Fibroblast of pulmonary artery (primary cell): Measurements from ENCODE around the gene PLSCR4.

Experiments
- DNase-seq: peaks from one replicate; pipeline ENCODE4 v3.0.0-alpha.2; 2010; ENCODE audit warnings: low read depth
- H3K4me3 ChIP-seq: replicated peaks from 2 replicates; pipeline ENCODE4 v1.5.1; 2011; ENCODE audit warnings: low read depth, mild to moderate bottlenecking, control low read depth, low read length, moderate library complexity
- CTCF ChIP-seq: IDR thresholded peaks from 2 replicates; pipeline ENCODE4 v1.5.1; 2011; ENCODE audit warnings: mild to moderate bottlenecking, control low read depth, low read length, inconsistent platforms; ENCODE audit errors: missing control alignments

Gene PLSCR4

GRCh38 chr3:146209371-146209770 is 41.5 kb downstream of the PLSCR4 start:
- no peak for TF ChIP-seq CTCF
- H3K4me3 ChIP-seq: no peak overlapping the region
- no peak for DNase-seq

- no peak for DNase-seq
- no peak overlapping the region for H3K4me3 ChIP-seq
- TF ChIP-seq CTCF: no peak
Measured at GRCh38 chr3:146203776-146204175, 47.1 kb downstream of the PLSCR4 start.

GRCh38 chr3:146200461-146201220 is 50.3 kb downstream of the PLSCR4 start:
- no peak for TF ChIP-seq CTCF
- DNase-seq: no peak
- H3K4me3 ChIP-seq: no peak overlapping the region

GRCh38 chr3:146199762-146200161 is 51.1 kb downstream of the PLSCR4 start:
- TF ChIP-seq CTCF: no peak
- no peak overlapping the region for H3K4me3 ChIP-seq
- DNase-seq: no peak

GRCh38 chr3:146196789-146197188 is 54.1 kb downstream of the PLSCR4 start:
- no peak overlapping the region for H3K4me3 ChIP-seq
- TF ChIP-seq CTCF: no peak
- DNase-seq: no peak

GRCh38 chr3:146195605-146196004 is 55.3 kb downstream of the PLSCR4 start:
- DNase-seq: no peak
- no peak overlapping the region for H3K4me3 ChIP-seq
- TF ChIP-seq CTCF: no peak

- no peak for TF ChIP-seq CTCF
- no peak overlapping the region for H3K4me3 ChIP-seq
- no peak for DNase-seq
Measured at GRCh38 chr3:146195030-146195429, 55.9 kb downstream of the PLSCR4 start.
